Peyer's patch (tissue), 4 donors: Measurements from ENCODE around the gene MED10. TPM values are rescaled to one million over a fixed set of nuclear protein-coding genes. Genes with fewer than 3 reads are reported as not detected.
A peak's percentile ranks its signal among the peaks of the same experiment; 100 is the strongest.

Experiments
- DNase-seq, 3 donors: peaks; one replicate each; pipeline ENCODE4 v3.0.0-alpha.2; 2017 to 2019
- H3K27ac ChIP-seq, 4 donors: fragments of 200-600 bp; sonication (generic); one replicate each; pipeline ENCODE4 v1.5.1; 2016 to 2019
- H3K27me3 ChIP-seq, 2 donors: fragments of 200-600 bp; sonication (generic); one replicate each; pipeline ENCODE4 v1.5.1; 2019
- H3K36me3 ChIP-seq, 3 donors: fragments of 200-600 bp; sonication (generic); one replicate each; pipeline ENCODE4 v1.5.1; 2016 to 2019
- H3K4me1 ChIP-seq, 4 donors: fragments of 200-600 bp; sonication (generic); one replicate each; pipeline ENCODE4 v1.5.1; 2016 to 2019
- H3K4me3 ChIP-seq, 4 donors: fragments of 200-600 bp; sonication (generic); 1 replicate in 3 of 4; 2 replicates in 1 of 4; pipeline ENCODE4 v1.5.1; 2016 to 2019; ENCODE audit warnings: mild to moderate bottlenecking in 1 of 4
- H3K9me3 ChIP-seq, 4 donors: fragments of 200-600 bp; sonication (generic); one replicate each; pipeline ENCODE4 v1.5.1; 2016 to 2019; ENCODE audit warnings: mild to moderate bottlenecking in 1 of 4
- CTCF ChIP-seq, 6 experiments: fragments of 450-650 bp in 4 of 6; fragments of 200-600 bp in 2 of 6; sonication (generic) in 1 of 6; IDR thresholded peaks; one replicate each; pipeline ENCODE4 v1.5.1; 2017 to 2019; ENCODE audit warnings: antibody characterized with exemption in 6 of 6, mild to moderate bottlenecking in 3 of 6, moderate library complexity in 1 of 6
- POLR2A ChIP-seq, 2 donors: fragments of 450-650 bp; IDR thresholded peaks; one replicate each; pipeline ENCODE4 v1.5.1; 2017; ENCODE audit warnings: antibody characterized with exemption in 2 of 2, mild to moderate bottlenecking in 2 of 2, moderate library complexity in 2 of 2
- total RNA-seq, 4 donors: library from RNA; depleted of rRNA; stranded (reverse); fragments of >200 nt; gene quantifications; one replicate each; pipeline ENCODE4 v1.1.0, GENCODE V29; 2016

MED10 gene
- 10 to 100 TPM; 20.8 to 42.9 (median 26.5) TPM for total RNA-seq

GRCh38 chr5:6377905-6378765 lies at the start of gene MED10:
Gene MED10, minus strand, starts transcription at chr5:6378547. Its CDS starts 64 bp downstream, at chr5:6378483.
- no peaks in the 10 kb centered on the region for H3K27me3 ChIP-seq
- peaks cover 0 to 22% (median 4%) of the 10 kb centered on the region in 4 donors for H3K4me1 ChIP-seq
- peaks cover 0 to 36% (median 0%) of the 10 kb centered on the region in 3 donors for H3K36me3 ChIP-seq
- DNase-seq: peak; percentile 93 to 98 (median 95)
- H3K4me3 ChIP-seq: peak within 1 kb of the TSS; percentile 83 to 97 (median 88)
- H3K27ac ChIP-seq: peak within 1 kb of the TSS; percentile 82 to 91 (median 86)
- no peaks in the 10 kb centered on the region for H3K9me3 ChIP-seq
- TF ChIP-seq CTCF (IDR thresholded peaks at IDR 0.05) (no peak), POLR2A (IDR thresholded peaks at IDR 0.05) (peak; percentile 67 to 73)

- Histone ChIP-seq H3K36me3 (no peaks in the 10 kb centered on the region), H3K9me3 (no peaks in the 10 kb centered on the region)
- DNase-seq: no peak
These were observed 49.3 kb upstream of the MED10 start for GRCh38 chr5:6427694-6428093.

GRCh38 chr5:6424700-6425099 lies 46.4 kb upstream of the MED10 start:
- Histone ChIP-seq H3K27ac (no peak overlapping the region), H3K9me3 (no peaks in the 10 kb centered on the region), H3K27me3 (no peaks in the 10 kb centered on the region), H3K36me3 (no peaks in the 10 kb centered on the region), H3K4me3 (no peak overlapping the region), H3K4me1 (peaks cover 0 to 2% (median 0%) of the 10 kb centered on the region in 4 donors)
- TF ChIP-seq POLR2A (IDR thresholded peaks at IDR 0.05) (no peak), CTCF (IDR thresholded peaks at IDR 0.05) (no peak)
- no peak for DNase-seq

More at GRCh38 chr5:6427694-6428093, 49.3 kb upstream of the MED10 start:
- TF ChIP-seq CTCF (IDR thresholded peaks at IDR 0.05) (no peak), POLR2A (IDR thresholded peaks at IDR 0.05) (no peak)
- Histone ChIP-seq H3K27ac (no peak overlapping the region), H3K4me3 (no peak overlapping the region), H3K4me1 (no peaks in the 10 kb centered on the region), H3K27me3 (no peaks in the 10 kb centered on the region)

GRCh38 chr5:6424110-6424659 lies 45.8 kb upstream of the MED10 start:
- H3K9me3 ChIP-seq: no peaks in the 10 kb centered on the region
- H3K36me3 ChIP-seq: no peaks in the 10 kb centered on the region
- no peak overlapping the region for H3K27ac ChIP-seq
- DNase-seq: no peak
- TF ChIP-seq POLR2A (IDR thresholded peaks at IDR 0.05) (no peak), CTCF (IDR thresholded peaks at IDR 0.05) (no peak)
- H3K4me1 ChIP-seq: peaks cover 0 to 4% (median 0%) of the 10 kb centered on the region in 4 donors
- no peaks in the 10 kb centered on the region for H3K27me3 ChIP-seq
- H3K4me3 ChIP-seq: no peak overlapping the region

- no peak overlapping the region for H3K27ac ChIP-seq
- H3K4me3 ChIP-seq: no peak overlapping the region
- H3K36me3 ChIP-seq: no peaks in the 10 kb centered on the region
- H3K27me3 ChIP-seq: no peaks in the 10 kb centered on the region
- H3K4me1 ChIP-seq: peaks cover 0 to 4% (median 0%) of the 10 kb centered on the region in 4 donors
- no peak for DNase-seq
- no peaks in the 10 kb centered on the region for H3K9me3 ChIP-seq
- TF ChIP-seq CTCF (IDR thresholded peaks at IDR 0.05): no peak
- no peak for TF ChIP-seq POLR2A (IDR thresholded peaks at IDR 0.05)
These were observed 45.2 kb upstream of the MED10 start for GRCh38 chr5:6423327-6424109.
